Keratinocyte (primary cell): ENCODE measurements around the gene DST.

Experiments used
- CTCF ChIP-seq, 3 experiments: IDR thresholded peaks in 1 of 3; conservative IDR thresholded peaks in 1 of 3; optimal IDR thresholded peaks in 1 of 3; 2 replicates in 2 of 3; 3 replicates in 1 of 3; pipeline versions ENCODE3 to v1.5.1; 2011; ENCODE audit warnings: low read length in 3 of 3, mild to moderate bottlenecking in 3 of 3, moderate library complexity in 2 of 3, control low read depth in 1 of 3, inconsistent platforms in 1 of 3; ENCODE audit not compliant: insufficient read depth in 2 of 3; ENCODE audit errors: extremely low read depth in 1 of 3
- EZH2 ChIP-seq: IDR thresholded peaks from one replicate; pipeline ENCODE4 v1.6.1; 2012; ENCODE audit warnings: inconsistent platforms, mild to moderate bottlenecking, low read length, moderate library complexity

DNA sequence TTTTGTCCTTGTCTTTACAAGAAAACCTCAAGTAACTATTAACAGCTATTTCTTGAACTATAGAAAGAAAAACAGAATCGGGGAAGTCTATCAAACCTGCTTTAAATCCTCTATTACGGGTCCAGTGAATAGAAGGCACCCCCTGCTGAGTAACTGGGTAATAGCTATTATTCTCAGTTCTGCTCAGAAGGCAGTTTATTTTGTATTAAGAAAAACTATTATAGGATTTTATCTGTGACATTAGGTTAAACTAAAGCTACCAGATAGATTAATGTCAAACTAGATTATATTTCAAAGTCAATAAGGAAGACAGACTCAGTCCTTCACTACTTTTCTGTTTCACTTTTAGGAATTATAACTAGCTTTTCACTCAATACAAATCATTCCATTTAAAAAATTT lies 93.7 kb downstream of the DST start:
- TF ChIP-seq CTCF (optimal IDR thresholded peaks at IDR 0.05 in 1 of 3, IDR thresholded peaks at IDR 0.05 in 1 of 3, conservative IDR thresholded peaks at IDR 0.05 in 1 of 3; ENCODE audit: extremely low read depth in 1 of 3, insufficient read depth in 2 of 3, low read length in 3 of 3) = no peak
- no peak for TF ChIP-seq EZH2
